Keratinocyte (primary cell): ENCODE measurements around the gene ACAP2. TPM values are rescaled to one million over a fixed set of nuclear protein-coding genes. Genes with fewer than 3 reads are reported as not detected.
A peak's percentile ranks its signal among the peaks of the same experiment; 100 is the strongest.
"Not testable (repeated sequence)": the region's sequence is repeated elsewhere in the genome, so short reads cannot be mapped to it uniquely, and the experiment has no call there.

ENCODE experiments used
- DNase-seq: peaks from one replicate; pipeline ENCODE4 v3.0.0-alpha.2; 2011; ENCODE audit warnings: low read depth, missing footprints, low spot score
- FAIRE-seq: peaks from 2 replicates; lab custom pipeline; 2011; peaks lifted over from hg19 to GRCh38; lab: Jason Lieb, UNC
- H2AFZ ChIP-seq: 2 replicates; pipeline ENCODE4 v1.6.0; 2012; ENCODE audit warnings: low read length, control low read depth, inconsistent platforms; ENCODE audit not compliant: control insufficient read depth
- H3K27ac ChIP-seq: 2 replicates; pipeline ENCODE4 v1.5.1; 2011; ENCODE audit warnings: low read length; ENCODE audit not compliant: control insufficient read depth, insufficient read depth
- H3K27me3 ChIP-seq: 3 replicates; pipeline ENCODE4 v1.6.0; 2011; ENCODE audit warnings: low read length; ENCODE audit not compliant: control insufficient read depth, insufficient read depth; ENCODE audit errors: extremely low read depth
- H3K36me3 ChIP-seq, 2 experiments: 2 replicates in 1 of 2; 3 replicates in 1 of 2; pipeline ENCODE4 v1.5.1; 2011; ENCODE audit warnings: low read length in 2 of 2, mild to moderate bottlenecking in 1 of 2; ENCODE audit not compliant: control insufficient read depth in 2 of 2, insufficient read depth in 2 of 2; ENCODE audit errors: extremely low read depth in 1 of 2
- H3K4me1 ChIP-seq: 3 replicates; pipeline ENCODE4 v1.5.1; 2011; ENCODE audit warnings: low read length; ENCODE audit not compliant: control insufficient read depth, insufficient read depth; ENCODE audit errors: extremely low read depth
- H3K4me2 ChIP-seq: 3 replicates; pipeline ENCODE4 v1.6.0; 2011; ENCODE audit warnings: low read depth, low read length; ENCODE audit not compliant: control insufficient read depth, insufficient read depth; ENCODE audit errors: extremely low read depth
- H3K4me3 ChIP-seq, 3 experiments: fragments of 200-600 bp in 1 of 3; sonication (generic) in 1 of 3; 2 replicates in 2 of 3; 3 replicates in 1 of 3; pipeline ENCODE4 v1.5.1; 2011 to 2016; ENCODE audit warnings: low read length in 3 of 3, mild to moderate bottlenecking in 3 of 3, control low read depth in 2 of 3, inconsistent platforms in 1 of 3, low read depth in 1 of 3, mixed read lengths in 1 of 3, mixed run types in 1 of 3, moderate library complexity in 1 of 3; ENCODE audit not compliant: control insufficient read depth in 2 of 3, insufficient read depth in 2 of 3; ENCODE audit errors: extremely low read depth in 1 of 3
- H3K79me2 ChIP-seq: 2 replicates; pipeline ENCODE4 v1.6.0; 2012; ENCODE audit warnings: low read length; ENCODE audit not compliant: control insufficient read depth, insufficient read depth
- H3K9ac ChIP-seq: 3 replicates; pipeline ENCODE4 v1.6.0; 2011; ENCODE audit warnings: low read length; ENCODE audit not compliant: control insufficient read depth, insufficient read depth; ENCODE audit errors: extremely low read depth
- H3K9me1 ChIP-seq: 3 replicates; pipeline ENCODE4 v1.6.0; 2011; ENCODE audit warnings: low read length; ENCODE audit not compliant: control insufficient read depth, insufficient read depth; ENCODE audit errors: extremely low read depth
- H3K9me3 ChIP-seq: 2 replicates; pipeline ENCODE4 v1.5.1; 2012; ENCODE audit warnings: low read depth, low read length; ENCODE audit not compliant: control insufficient read depth
- H4K20me1 ChIP-seq: 3 replicates; pipeline ENCODE4 v1.6.0; 2011; ENCODE audit warnings: low read length; ENCODE audit not compliant: control insufficient read depth, insufficient read depth; ENCODE audit errors: extremely low read depth
- CTCF ChIP-seq, 3 experiments: IDR thresholded peaks in 1 of 3; conservative IDR thresholded peaks in 1 of 3; optimal IDR thresholded peaks in 1 of 3; 2 replicates in 2 of 3; 3 replicates in 1 of 3; pipeline versions ENCODE3 to v1.5.1; 2011; ENCODE audit warnings: low read length in 3 of 3, mild to moderate bottlenecking in 3 of 3, moderate library complexity in 2 of 3, control low read depth in 1 of 3, inconsistent platforms in 1 of 3; ENCODE audit not compliant: insufficient read depth in 2 of 3; ENCODE audit errors: extremely low read depth in 1 of 3
- EZH2 ChIP-seq: IDR thresholded peaks from one replicate; pipeline ENCODE4 v1.6.1; 2012; ENCODE audit warnings: inconsistent platforms, mild to moderate bottlenecking, low read length, moderate library complexity
- dilution Hi-C: fragments of 300-500 bp; cut with MboI; formaldehyde crosslinking; loops from one replicate; pipeline ENCODE4 v1.7.0; 2020; ENCODE audit warnings: low sequenced_read_pairs; ENCODE audit not compliant: extremely low pct_ligation_motif_present
- polyA minus RNA-seq, 3 experiments: library from RNA; depleted of rRNA, polyadenylated mRNA; stranded (reverse); fragments of >200 nt; gene quantifications; 1 replicate in 1 of 3; 2 replicates in 1 of 3; 3 replicates in 1 of 3; pipeline ENCODE4 v1.2.3, GENCODE V29; 2011
- polyA plus RNA-seq, 5 experiments: library from polyadenylated mRNA; depleted of rRNA in 3 of 5; stranded (reverse) in 3 of 5; stranded (forward) in 1 of 5; unstranded in 1 of 5; fragments of >200 nt; gene quantifications; 1 replicate in 1 of 5; 2 replicates in 3 of 5; 3 replicates in 1 of 5; pipeline versions ENCODE4 v1.2.1 to v1.2.3, GENCODE V29; 2011 to 2012; ENCODE audit warnings: missing spikeins in 2 of 5, low read depth in 1 of 5, low replicate concordance in 1 of 5

The ACAP2 gene
- polyA plus RNA-seq (15.1 to 23.5 TPM (median 15.7 TPM) in 3 replicates), polyA minus RNA-seq (13.6 to 51.9 TPM (median 25.4 TPM) in 3 replicates)
- polyA plus RNA-seq (2011; ENCODE audit: low read depth): 53.6 TPM
- 10.3 and 18.3 TPM in 2 replicates for polyA plus RNA-seq (2011; cell fraction: cytosol; rRNA removed)
- polyA plus RNA-seq (2011; cell fraction: nucleus; rRNA removed): 21.9 and 30.1 TPM in 2 replicates
- polyA plus RNA-seq (2012; ENCODE audit: low replicate concordance): 13.7 and 20.0 TPM in 2 replicates
- polyA minus RNA-seq (2011; cell fraction: cytosol; rRNA and poly(A)+ RNA removed): 31.5 TPM
- polyA minus RNA-seq (2011; cell fraction: nucleus; rRNA and poly(A)+ RNA removed): 46.2 and 70.8 TPM in 2 replicates

DNA sequence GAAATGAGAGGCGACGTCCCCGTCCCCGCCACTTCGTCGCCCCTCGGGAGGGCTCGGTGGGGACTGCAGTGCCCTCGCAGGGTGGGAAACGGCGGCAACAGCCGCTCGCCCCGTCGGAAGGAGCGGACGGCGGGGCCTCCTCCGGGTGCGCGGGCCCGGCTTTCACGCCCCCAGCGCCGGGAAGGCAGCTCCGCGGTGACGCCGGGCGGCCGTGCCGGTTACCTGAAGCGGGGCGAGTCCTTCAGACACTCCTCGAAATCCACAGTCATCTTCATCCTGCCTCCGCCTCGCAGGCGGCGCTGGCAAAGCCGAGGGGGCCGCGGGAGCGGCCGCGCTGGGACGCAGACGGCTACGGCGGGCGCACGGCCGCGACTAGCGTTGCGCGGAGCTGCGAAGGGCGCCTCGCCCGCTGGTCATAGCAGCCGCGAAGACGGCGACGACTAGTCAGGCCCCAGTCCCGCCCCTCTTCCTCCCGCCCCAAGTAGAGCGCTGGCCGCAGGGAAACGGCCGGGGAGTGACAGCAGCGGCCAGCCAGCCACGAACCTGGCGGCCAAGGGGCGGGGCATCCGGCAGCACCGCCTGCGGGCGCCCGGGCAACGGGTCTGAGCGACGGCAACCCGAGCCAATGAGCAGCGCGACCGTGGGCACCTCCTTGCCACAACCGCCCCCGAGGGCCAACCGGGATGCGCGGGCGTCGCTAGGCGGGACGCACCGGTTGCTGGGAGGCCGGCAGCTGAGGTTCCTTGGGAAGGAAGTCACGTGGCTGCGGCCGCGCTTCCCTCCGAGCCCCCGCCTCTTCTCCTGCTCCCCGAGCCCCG, at the start of gene ACAP2:
ACAP2 (minus strand) TSS at position 448 of the 818 bp plus-strand sequence; CDS start at position 275, 173 bp downstream.
- TF ChIP-seq CTCF (optimal IDR thresholded peaks at IDR 0.05 in 1 of 3, IDR thresholded peaks at IDR 0.05 in 1 of 3, conservative IDR thresholded peaks at IDR 0.05 in 1 of 3; ENCODE audit: extremely low read depth in 1 of 3, insufficient read depth in 2 of 3, low read length in 3 of 3): no peak
- no peak for TF ChIP-seq EZH2
- DNase-seq (peak; percentile 85), FAIRE-seq (peak; percentile 9)
- H3K9ac ChIP-seq: peak within 1 kb of the TSS; percentile 84
- peak within 1 kb of the TSS; percentile 72 for H3K27ac ChIP-seq
- peak within 1 kb of the TSS; percentile 92 for H3K4me2 ChIP-seq
- H2AFZ ChIP-seq: peak within 1 kb of the TSS; percentile 84
- H3K36me3 ChIP-seq: no peaks in the 10 kb centered on the region
- H3K4me1 ChIP-seq: peaks cover 27% of the 10 kb centered on the region
- H3K79me2 ChIP-seq: peaks cover 45% of the 10 kb centered on the region
- H3K27me3 ChIP-seq: no peaks in the 10 kb centered on the region
- no peaks in the 10 kb centered on the region for H3K9me3 ChIP-seq
- H3K9me1 ChIP-seq: no peaks in the 10 kb centered on the region
- dilution Hi-C loops: no loop called here
- peaks cover 4% of the 10 kb centered on the region for H4K20me1 ChIP-seq
- peak within 1 kb of the TSS; percentile 69 to 92 (median 90) for H3K4me3 ChIP-seq

DNA sequence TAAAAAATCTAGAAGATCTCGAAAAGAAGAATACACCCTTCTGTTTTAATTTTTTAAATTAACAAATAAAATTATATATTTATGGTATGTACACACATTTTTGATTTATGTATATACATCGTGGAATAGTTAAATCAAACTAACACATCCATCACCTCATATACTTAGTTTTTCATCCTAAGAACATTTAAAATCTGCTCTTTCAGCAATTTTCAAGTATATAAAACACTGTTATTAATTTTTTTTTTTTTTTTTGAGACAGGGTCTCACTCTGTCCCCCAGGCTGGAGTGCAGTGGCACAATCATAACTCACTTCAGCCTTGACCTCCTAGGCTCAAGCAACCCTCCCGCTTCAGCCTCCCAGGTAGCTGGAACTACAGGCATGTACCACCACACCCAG, 32.8 kb upstream of the ACAP2 start:
- TF ChIP-seq EZH2: no peak
- TF ChIP-seq CTCF (optimal IDR thresholded peaks at IDR 0.05 in 1 of 3, IDR thresholded peaks at IDR 0.05 in 1 of 3, conservative IDR thresholded peaks at IDR 0.05 in 1 of 3; ENCODE audit: extremely low read depth in 1 of 3, insufficient read depth in 2 of 3, low read length in 3 of 3): no peak
- FAIRE-seq: no peak
- dilution Hi-C loops: no loop called here
- no peaks in the 10 kb centered on the region for H3K9me3 ChIP-seq
- H3K4me2 ChIP-seq: no peak overlapping the region
- H3K4me3 ChIP-seq: no peak overlapping the region
- DNase-seq: no peak
- no peaks in the 10 kb centered on the region for H4K20me1 ChIP-seq
- H3K27ac ChIP-seq: no peak overlapping the region
- H3K4me1 ChIP-seq: no peaks in the 10 kb centered on the region
- no peak overlapping the region for H2AFZ ChIP-seq
- H3K9me1 ChIP-seq: no peaks in the 10 kb centered on the region
- no peaks in the 10 kb centered on the region for H3K27me3 ChIP-seq
- H3K36me3 ChIP-seq: no peaks in the 10 kb centered on the region
- H3K79me2 ChIP-seq: no peaks in the 10 kb centered on the region
- no peak overlapping the region for H3K9ac ChIP-seq

DNA sequence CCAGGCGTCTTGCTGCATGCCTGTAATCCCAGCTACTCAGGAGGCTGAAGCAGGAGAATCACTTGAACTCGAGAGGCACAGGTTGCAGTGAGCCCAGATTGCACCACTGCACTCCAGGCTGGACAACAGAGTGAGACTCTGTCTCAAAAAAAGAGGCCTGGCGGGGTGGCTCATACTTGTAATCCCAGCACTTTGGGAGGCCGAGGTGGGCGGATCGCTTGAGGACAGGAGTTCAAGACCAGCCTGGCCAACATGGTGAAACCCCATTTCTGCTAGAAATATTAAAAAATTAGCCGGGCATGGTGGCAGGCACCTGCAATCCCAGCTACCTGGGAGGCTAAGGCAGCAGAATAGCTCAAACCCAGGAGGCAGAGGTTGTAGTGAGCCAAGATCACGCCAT, 32.3 kb upstream of the ACAP2 start:
- H3K36me3 ChIP-seq, H3K4me3 ChIP-seq, H3K9me3 ChIP-seq, H3K4me2 ChIP-seq, H3K9ac ChIP-seq, FAIRE-seq, H3K27ac ChIP-seq, H4K20me1 ChIP-seq, DNase-seq, H3K27me3 ChIP-seq, H3K9me1 ChIP-seq, dilution Hi-C loops, H2AFZ ChIP-seq, H3K79me2 ChIP-seq, H3K4me1 ChIP-seq: not testable (repeated sequence)
